HEK293T (cell line): ENCODE data around the gene THAP10.

ENCODE experiments used
- CTCF ChIA-PET: fragments of 350-600 bp; formaldehyde crosslinking; extraction: SDS; loops from one replicate; lab custom pipeline; 2021; ENCODE audit warnings: antibody characterized with exemption, inconsistent platforms; lab: Yijun Ruan, JAX
- POLR2A ChIA-PET: fragments of 350-600 bp; formaldehyde crosslinking; extraction: SDS; loops from one replicate; lab custom pipeline; 2020; ENCODE audit warnings: antibody characterized with exemption, inconsistent platforms; lab: Yijun Ruan, JAX
- DNase-seq: peaks from one replicate; pipeline ENCODE4 v3.0.0; 2012; ENCODE audit warnings: mixed read lengths; ENCODE audit errors: extremely low spot score
- ARNT ChIP-seq: fragments of 450-650 bp; IDR thresholded peaks from 2 replicates; pipeline ENCODE4 v1.6.1; 2017; ENCODE audit warnings: mild to moderate bottlenecking
- BHLHE40 ChIP-seq: fragments of 450-650 bp; IDR thresholded peaks from 2 replicates; pipeline ENCODE4 v1.6.1; 2016; ENCODE audit warnings: mild to moderate bottlenecking, moderate library complexity, borderline replicate concordance
- CTBP1 ChIP-seq: fragments of 450-650 bp; IDR thresholded peaks from 2 replicates; pipeline ENCODE4 v1.6.1; 2016; ENCODE audit warnings: borderline replicate concordance
- ELF4 ChIP-seq: fragments of 450-650 bp; IDR thresholded peaks from 2 replicates; pipeline ENCODE4 v1.6.1; 2017; ENCODE audit warnings: antibody characterized with exemption
- FOXA1 ChIP-seq: fragments of 450-650 bp; IDR thresholded peaks from 2 replicates; pipeline ENCODE4 v1.6.1; 2016; ENCODE audit warnings: mild to moderate bottlenecking
- FOXK2 ChIP-seq: fragments of 450-650 bp; IDR thresholded peaks from 2 replicates; pipeline ENCODE4 v1.6.1; 2016; ENCODE audit warnings: mild to moderate bottlenecking
- FOXM1 ChIP-seq: fragments of 450-650 bp; IDR thresholded peaks from 2 replicates; pipeline ENCODE4 v1.6.1; 2017; ENCODE audit warnings: mild to moderate bottlenecking, borderline replicate concordance
- HDGF ChIP-seq: fragments of 450-650 bp; IDR thresholded peaks from 2 replicates; pipeline ENCODE4 v1.6.1; 2017; ENCODE audit warnings: antibody characterized with exemption, borderline replicate concordance
- L3MBTL2 ChIP-seq: fragments of 450-650 bp; conservative IDR thresholded peaks from 2 replicates; pipeline ENCODE4 v1.6.1; 2016; ENCODE audit warnings: mild to moderate bottlenecking
- LEF1 ChIP-seq: fragments of 450-650 bp; IDR thresholded peaks from 2 replicates; pipeline ENCODE4 v1.6.1; 2017; ENCODE audit warnings: mild to moderate bottlenecking, borderline replicate concordance
- NFRKB ChIP-seq: fragments of 450-650 bp; IDR thresholded peaks from 2 replicates; pipeline ENCODE4 v1.6.1; 2016; ENCODE audit warnings: mild to moderate bottlenecking, moderate library complexity
- SP1 ChIP-seq: fragments of 450-650 bp; IDR thresholded peaks from 2 replicates; pipeline ENCODE4 v1.6.1; 2017
- SUZ12 ChIP-seq: fragments of 450-650 bp; IDR thresholded peaks from 2 replicates; pipeline ENCODE4 v1.6.1; 2016; ENCODE audit warnings: mild to moderate bottlenecking
- TARDBP ChIP-seq: fragments of 450-650 bp; IDR thresholded peaks from 2 replicates; pipeline ENCODE4 v1.6.1; 2016
- ZNF384 ChIP-seq: fragments of 450-650 bp; IDR thresholded peaks from 2 replicates; pipeline ENCODE4 v1.6.1; 2016
- TF ChIP-seq, protein P1 (sequence below): fragments of 450-650 bp; IDR thresholded peaks from 2 replicates; pipeline ENCODE4 v1.6.1; 2016

The THAP10 gene

DNA sequence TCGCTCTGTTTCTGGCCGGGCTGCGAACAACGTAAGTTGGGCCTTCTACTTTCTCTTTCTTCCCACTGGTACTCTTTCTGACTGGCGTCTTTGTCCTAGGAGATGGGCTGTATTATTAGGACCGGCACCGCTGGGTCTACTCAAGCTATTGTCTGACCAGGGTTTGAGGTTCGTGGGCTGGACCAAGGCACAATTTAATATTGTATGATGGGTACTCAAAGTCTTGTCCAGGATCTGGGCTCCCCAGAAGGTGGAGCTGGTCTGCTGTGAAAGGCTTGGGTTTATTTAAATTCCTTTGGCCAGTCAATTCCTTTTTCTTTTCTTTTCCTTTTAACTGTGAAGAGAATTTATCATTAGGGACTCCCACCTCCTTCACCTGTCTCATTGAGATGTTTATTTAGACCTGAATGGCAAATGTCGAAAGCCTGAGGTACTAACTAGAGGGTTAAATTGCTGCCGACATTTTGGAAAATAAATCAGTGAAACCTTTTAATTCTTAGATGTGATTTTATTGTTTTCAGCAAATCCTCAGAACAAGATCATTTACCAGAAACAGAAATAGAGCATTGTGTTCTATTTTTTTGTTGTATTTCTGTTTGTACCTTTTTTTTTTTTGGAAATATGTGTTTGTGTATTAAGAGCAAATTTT, 803 bp upstream of the THAP10 start:
- peak; percentile 26 for DNase-seq

DNA sequence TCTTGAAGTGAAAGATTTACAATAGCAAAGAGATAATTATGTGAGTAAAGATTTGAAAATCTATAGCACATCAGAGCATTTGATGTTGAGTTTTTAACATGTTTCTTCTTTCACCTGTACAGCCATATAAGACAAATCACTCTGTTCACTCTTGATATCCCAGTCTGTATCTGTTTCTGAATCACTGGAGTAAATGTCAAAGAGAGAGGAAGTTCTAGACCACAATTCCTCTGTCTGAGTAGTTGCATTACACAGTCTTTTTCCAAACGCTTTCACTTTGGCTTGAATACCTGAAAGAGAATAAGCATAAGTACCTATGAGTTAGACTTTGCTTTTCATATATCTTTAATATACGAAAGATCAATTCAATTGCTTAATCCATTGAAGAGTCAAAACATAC, 9.9 kb downstream of the THAP10 start:
- TF ChIP-seq BHLHE40 = no peak
- TF ChIP-seq L3MBTL2 = no peak
- TF ChIP-seq ZNF384 = no peak
- TF ChIP-seq, protein P1, sequence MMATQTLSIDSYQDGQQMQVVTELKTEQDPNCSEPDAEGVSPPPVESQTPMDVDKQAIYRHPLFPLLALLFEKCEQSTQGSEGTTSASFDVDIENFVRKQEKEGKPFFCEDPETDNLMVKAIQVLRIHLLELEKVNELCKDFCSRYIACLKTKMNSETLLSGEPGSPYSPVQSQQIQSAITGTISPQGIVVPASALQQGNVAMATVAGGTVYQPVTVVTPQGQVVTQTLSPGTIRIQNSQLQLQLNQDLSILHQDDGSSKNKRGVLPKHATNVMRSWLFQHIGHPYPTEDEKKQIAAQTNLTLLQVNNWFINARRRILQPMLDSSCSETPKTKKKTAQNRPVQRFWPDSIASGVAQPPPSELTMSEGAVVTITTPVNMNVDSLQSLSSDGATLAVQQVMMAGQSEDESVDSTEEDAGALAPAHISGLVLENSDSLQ = no peak
- no peak for TF ChIP-seq FOXA1
- TF ChIP-seq HDGF = no peak
- no peak for TF ChIP-seq CTBP1
- TF ChIP-seq SP1 = no peak
- CTCF ChIA-PET = interaction anchor here (1.2 kb wide), 1 partner anchor 58 kb away, joined by 4 read pairs; no protein-coding TSS in a partner anchor
- no peak for DNase-seq
- POLR2A ChIA-PET = no interaction called here

More for the DNA sequence above, 803 bp upstream of the THAP10 start:
- CTCF ChIA-PET = interaction anchor here (0.6 kb wide), 1 partner anchor 325 kb away, joined by 9 read pairs; no protein-coding TSS in a partner anchor
- POLR2A ChIA-PET = interaction anchor here (1.4 to 1.5 kb wide), 2 partner anchors 37 to 63 kb away, joined by 3 to 5 read pairs; no protein-coding TSS in a partner anchor
- TF ChIP-seq ZNF384 (no peak), CTBP1 (no peak; the same call in 1 of the 2 replicates), LEF1 (no peak), BHLHE40 (no peak), SP1 (no peak), TARDBP (no peak), ARNT (no peak), FOXM1 (no peak), NFRKB (no peak), L3MBTL2 (no peak), ELF4 (no peak), SUZ12 (no peak), FOXK2 (no peak), FOXA1 (no peak), HDGF (no peak)
- TF ChIP-seq, protein P1 = no peak

DNA sequence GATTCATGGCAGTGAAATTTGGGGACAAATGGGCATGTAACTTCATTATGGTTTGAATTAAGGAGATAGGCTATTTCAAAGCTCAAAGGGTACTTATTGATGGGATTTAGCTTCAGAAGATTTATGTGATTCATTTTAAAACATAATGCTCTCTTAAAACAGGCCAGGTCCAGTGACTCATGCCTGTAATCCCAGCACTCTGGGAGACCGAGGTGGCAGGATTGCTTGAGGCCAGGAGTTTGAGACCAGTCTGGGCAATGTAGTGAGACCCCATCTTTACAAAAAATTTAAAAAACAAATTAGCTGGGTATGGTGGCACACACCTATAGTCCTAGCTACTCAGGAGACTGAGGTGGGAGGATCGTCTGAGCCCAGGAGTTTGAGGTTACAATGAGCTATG, 11.5 kb downstream of the THAP10 start:
- no peak for DNase-seq
- POLR2A ChIA-PET = interaction anchor here (1.6 kb wide), 1 partner anchor 11 kb away, joined by 4 read pairs; no protein-coding TSS in a partner anchor
- CTCF ChIA-PET = no interaction called here
- TF ChIP-seq LEF1 (no peak), CTBP1 (no peak), FOXM1 (no peak), SP1 (no peak), ZNF384 (no peak), BHLHE40 (no peak), HDGF (no peak), NFRKB (no peak), SUZ12 (no peak), FOXA1 (no peak), ELF4 (no peak), L3MBTL2 (no peak), FOXK2 (no peak), TARDBP (no peak), ARNT (no peak)
- TF ChIP-seq, protein P1 = no peak

DNA sequence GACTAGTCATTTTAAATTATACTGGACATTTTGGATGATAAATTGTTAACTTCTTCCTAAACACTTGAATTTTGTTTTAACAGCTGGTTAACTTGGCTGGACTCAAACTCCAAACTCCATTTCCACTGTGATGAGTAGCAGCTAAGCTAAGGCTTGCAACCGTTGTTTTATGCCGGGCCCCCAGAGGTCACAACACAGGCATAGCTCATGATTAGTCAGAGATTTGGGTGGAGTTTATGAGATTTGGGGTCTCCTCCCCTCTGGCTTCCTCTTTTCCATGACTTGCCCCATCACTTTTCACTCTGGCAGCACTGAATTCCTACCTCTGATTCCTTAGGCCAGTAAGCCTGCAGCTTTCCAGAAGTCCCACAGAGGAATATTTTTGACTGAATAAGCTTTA, 12.8 kb downstream of the THAP10 start:
- DNase-seq = no peak
- no peak for TF ChIP-seq LEF1
- TF ChIP-seq CTBP1 = no peak
- no peak for TF ChIP-seq L3MBTL2
- TF ChIP-seq FOXK2 = no peak
- TF ChIP-seq SP1 = no peak
- TF ChIP-seq ZNF384 = no peak
- TF ChIP-seq FOXM1 = no peak
- TF ChIP-seq ELF4 = no peak
- TF ChIP-seq NFRKB = no peak
- no peak for TF ChIP-seq TARDBP
- no peak for TF ChIP-seq BHLHE40
- TF ChIP-seq HDGF = no peak
- TF ChIP-seq, protein P1 = no peak
- no peak for TF ChIP-seq ARNT
- TF ChIP-seq SUZ12 = no peak
- TF ChIP-seq FOXA1 = no peak
- ChIA-PET CTCF (interaction anchor here (1.6 kb wide), 1 partner anchor 55 kb away, joined by 7 read pairs; no protein-coding TSS in a partner anchor), POLR2A (interaction anchor here (1.4 to 1.6 kb wide), 2 partner anchors 12 to 25 kb away, joined by 3 to 4 read pairs; partner anchors contain the start of gene LARP6)

DNA sequence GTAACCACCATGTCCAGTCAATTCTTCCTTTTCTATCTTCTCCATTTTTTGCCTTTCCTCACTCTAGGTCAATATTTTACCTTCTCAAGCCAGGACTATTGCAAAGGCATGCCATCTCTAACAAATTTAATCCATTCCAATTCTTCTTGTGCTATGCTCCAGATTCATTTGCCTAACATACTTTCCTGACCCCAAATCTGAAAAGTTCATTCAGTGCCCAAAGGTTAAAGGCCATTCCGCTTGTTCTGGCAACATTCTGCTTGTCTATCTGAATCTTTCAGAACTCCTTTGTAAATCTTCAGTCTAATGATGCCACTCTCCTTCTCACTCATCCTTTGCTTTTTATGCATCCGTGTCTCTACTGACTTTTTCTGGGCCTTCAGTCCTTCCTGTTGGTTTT, 15.6 kb downstream of the THAP10 start:
- POLR2A ChIA-PET = no interaction called here
- TF ChIP-seq FOXK2 (no peak), TARDBP (no peak), ELF4 (no peak), CTBP1 (no peak), L3MBTL2 (no peak), SP1 (no peak), ZNF384 (no peak), ARNT (no peak), HDGF (no peak), FOXA1 (no peak), SUZ12 (no peak), NFRKB (no peak), FOXM1 (no peak), LEF1 (no peak), BHLHE40 (no peak)
- TF ChIP-seq, protein P1 = no peak
- DNase-seq = no peak
- CTCF ChIA-PET = no interaction called here
